Measurements from ENCODE around the gene SHB. TPM values are rescaled to one million over a fixed set of nuclear protein-coding genes. Genes with fewer than 3 reads are reported as not detected.

The SHB gene
- total and polyA plus RNA-seq, 8 donors: 3.5 to 37.7 (median 8.5) TPM

DNA sequence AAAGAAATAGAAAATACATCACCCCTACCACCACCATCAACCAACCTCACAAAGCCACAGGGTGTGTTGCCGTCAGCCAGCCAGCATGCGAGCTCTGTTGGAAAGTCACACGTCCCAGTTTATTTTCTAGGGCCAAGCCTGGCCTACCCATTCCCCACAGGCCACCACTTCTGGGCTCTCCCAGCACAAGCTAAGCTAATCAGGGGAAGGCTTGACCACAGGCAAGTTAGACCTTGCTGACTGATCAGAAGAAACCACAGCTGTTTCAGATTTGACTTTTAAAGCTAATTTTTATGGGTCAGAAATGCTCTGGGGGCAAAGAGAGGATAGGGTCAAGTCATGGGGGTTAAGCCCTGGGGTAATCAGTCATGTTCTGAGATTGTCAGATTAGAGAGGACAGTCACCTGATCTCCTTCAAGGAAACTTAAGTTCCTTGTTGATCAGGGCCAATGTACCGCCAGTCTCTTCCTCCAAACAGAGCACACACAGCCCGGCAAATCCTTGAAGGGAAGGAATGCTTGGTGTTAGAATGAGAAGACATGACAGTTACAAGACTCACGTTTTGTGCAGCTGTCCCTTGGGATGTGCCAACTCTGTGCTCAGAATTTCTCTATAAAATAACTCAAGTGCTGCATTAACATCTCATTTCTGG is 7.6 kb downstream of the SHB start:
- intact Hi-C loops (cut with DNase I; ENCODE audit: low total_unique reads): loop anchor here (10.0 kb wide), 1 partner anchor 47 kb away; no protein-coding TSS in a partner anchor
- no peak overlapping the region for H3K4me3 ChIP-seq
- TF ChIP-seq EP300 (IDR thresholded peaks at IDR 0.05) (no peak), POLR2AphosphoS5 (IDR thresholded peaks at IDR 0.05) (no peak), POLR2A (IDR thresholded peaks at IDR 0.05) (no peak)
- TF ChIP-seq, protein P1, sequence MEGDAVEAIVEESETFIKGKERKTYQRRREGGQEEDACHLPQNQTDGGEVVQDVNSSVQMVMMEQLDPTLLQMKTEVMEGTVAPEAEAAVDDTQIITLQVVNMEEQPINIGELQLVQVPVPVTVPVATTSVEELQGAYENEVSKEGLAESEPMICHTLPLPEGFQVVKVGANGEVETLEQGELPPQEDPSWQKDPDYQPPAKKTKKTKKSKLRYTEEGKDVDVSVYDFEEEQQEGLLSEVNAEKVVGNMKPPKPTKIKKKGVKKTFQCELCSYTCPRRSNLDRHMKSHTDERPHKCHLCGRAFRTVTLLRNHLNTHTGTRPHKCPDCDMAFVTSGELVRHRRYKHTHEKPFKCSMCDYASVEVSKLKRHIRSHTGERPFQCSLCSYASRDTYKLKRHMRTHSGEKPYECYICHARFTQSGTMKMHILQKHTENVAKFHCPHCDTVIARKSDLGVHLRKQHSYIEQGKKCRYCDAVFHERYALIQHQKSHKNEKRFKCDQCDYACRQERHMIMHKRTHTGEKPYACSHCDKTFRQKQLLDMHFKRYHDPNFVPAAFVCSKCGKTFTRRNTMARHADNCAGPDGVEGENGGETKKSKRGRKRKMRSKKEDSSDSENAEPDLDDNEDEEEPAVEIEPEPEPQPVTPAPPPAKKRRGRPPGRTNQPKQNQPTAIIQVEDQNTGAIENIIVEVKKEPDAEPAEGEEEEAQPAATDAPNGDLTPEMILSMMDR (IDR thresholded peaks at IDR 0.05): no peak
- H3K4me1 ChIP-seq: peaks cover 80 to 99% (median 91%) of the 10 kb centered on the region in 4 donors
- H3K27me3 ChIP-seq: no peaks in the 10 kb centered on the region
- no peaks in the 10 kb centered on the region for H3K9me3 ChIP-seq
- H3K36me3 ChIP-seq: no peaks in the 10 kb centered on the region
- WGBS, 5 donors: 39 to 58% (median 41%) methylated on average over 6 of the region's 6 CpGs
- DNase-seq: no peak
- H3K27ac ChIP-seq: peak overlapping the region; percentile 18 to 81 (median 69)

DNA sequence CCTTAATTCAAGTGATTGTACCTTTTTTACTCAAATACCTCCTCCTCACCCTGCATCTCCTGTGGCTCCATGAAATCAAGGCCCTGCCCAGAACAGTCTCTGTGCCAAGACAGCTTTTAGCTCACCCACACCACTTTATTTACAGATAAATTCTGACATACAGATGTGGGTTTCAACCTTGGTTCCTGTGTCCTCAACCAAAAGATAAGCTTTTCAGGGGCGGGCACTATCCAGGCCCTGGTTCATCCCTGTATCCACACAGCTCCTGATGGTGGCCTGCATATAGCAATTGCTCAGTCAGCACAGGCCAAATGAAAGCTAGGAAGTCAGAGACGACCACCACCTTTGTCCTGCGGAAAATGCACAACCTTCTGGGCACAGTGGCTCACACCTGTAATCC is 8.3 kb downstream of the SHB start:
- no peaks in the 10 kb centered on the region for H3K36me3 ChIP-seq
- H3K4me1 ChIP-seq: peaks cover 73 to 93% (median 83%) of the 10 kb centered on the region in 4 donors
- no peak for DNase-seq
- no peak overlapping the region for H3K4me3 ChIP-seq
- no peak for TF ChIP-seq POLR2AphosphoS5 (IDR thresholded peaks at IDR 0.05)
- TF ChIP-seq POLR2A (IDR thresholded peaks at IDR 0.05): no peak
- no peak for TF ChIP-seq EP300 (IDR thresholded peaks at IDR 0.05)
- TF ChIP-seq, protein P1 (IDR thresholded peaks at IDR 0.05): no peak
- 54 to 70% (median 59%) methylated on average over 3 of the region's 3 CpGs for WGBS, 5 donors
- H3K27ac ChIP-seq: peak overlapping the region in 3 of 5 donors; percentile 69 to 81 (median 70)
- no peaks in the 10 kb centered on the region for H3K27me3 ChIP-seq
- intact Hi-C loops (cut with DNase I; ENCODE audit: low total_unique reads): loop anchor here (10.0 kb wide), 1 partner anchor 46 kb away; no protein-coding TSS in a partner anchor
- no peaks in the 10 kb centered on the region for H3K9me3 ChIP-seq

DNA sequence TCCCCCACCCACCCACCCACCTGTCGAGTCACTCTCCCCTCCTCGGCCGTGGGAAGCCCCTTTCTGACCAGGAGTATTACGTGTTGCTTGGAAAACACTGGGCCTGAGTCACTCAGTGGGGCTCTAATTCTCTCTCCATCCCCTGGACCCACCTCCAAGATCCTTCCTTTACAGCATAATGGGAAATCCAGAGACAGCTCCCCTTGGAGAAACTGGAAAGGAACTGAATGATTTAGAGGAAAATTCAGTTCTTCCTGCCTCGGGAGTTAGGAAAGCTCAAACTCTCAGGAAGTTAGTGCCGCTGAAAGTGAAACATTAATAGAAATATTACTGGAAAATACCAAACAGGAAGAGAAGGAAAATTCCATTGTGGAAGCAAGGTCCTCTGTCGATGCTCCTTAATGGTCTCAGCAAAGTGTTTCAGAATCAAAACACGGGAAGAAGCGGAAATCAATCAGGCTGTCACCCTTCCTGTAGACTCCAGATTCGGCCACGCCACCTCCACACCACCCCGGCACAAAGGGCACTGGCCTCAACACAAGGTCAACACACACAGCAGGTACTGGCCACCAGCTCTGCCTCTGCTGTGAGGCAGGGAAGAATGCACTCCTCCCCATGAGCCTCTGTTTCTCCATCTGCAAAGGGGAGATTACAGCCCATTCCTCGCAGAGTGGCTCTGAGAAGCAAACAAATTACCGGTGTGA is 9.6 kb downstream of the SHB start:
- no peaks in the 10 kb centered on the region for H3K27me3 ChIP-seq
- intact Hi-C loops (cut with DNase I; ENCODE audit: low total_unique reads): no loop called here
- TF ChIP-seq, protein P1 (IDR thresholded peaks at IDR 0.05): no peak
- TF ChIP-seq POLR2AphosphoS5 (IDR thresholded peaks at IDR 0.05): peak in 1 of 3 donors; percentile 8
- no peak for TF ChIP-seq EP300 (IDR thresholded peaks at IDR 0.05)
- 49 to 72% (median 61%) methylated on average over 14 of the region's 14 CpGs for WGBS, 5 donors
- H3K9me3 ChIP-seq: no peaks in the 10 kb centered on the region
- DNase-seq: no peak
- no peak overlapping the region for H3K4me3 ChIP-seq
- H3K27ac ChIP-seq: peak overlapping the region; percentile 19 to 81 (median 69)
- no peaks in the 10 kb centered on the region for H3K36me3 ChIP-seq
- H3K4me1 ChIP-seq: peaks cover 60 to 93% (median 78%) of the 10 kb centered on the region in 4 donors

DNA sequence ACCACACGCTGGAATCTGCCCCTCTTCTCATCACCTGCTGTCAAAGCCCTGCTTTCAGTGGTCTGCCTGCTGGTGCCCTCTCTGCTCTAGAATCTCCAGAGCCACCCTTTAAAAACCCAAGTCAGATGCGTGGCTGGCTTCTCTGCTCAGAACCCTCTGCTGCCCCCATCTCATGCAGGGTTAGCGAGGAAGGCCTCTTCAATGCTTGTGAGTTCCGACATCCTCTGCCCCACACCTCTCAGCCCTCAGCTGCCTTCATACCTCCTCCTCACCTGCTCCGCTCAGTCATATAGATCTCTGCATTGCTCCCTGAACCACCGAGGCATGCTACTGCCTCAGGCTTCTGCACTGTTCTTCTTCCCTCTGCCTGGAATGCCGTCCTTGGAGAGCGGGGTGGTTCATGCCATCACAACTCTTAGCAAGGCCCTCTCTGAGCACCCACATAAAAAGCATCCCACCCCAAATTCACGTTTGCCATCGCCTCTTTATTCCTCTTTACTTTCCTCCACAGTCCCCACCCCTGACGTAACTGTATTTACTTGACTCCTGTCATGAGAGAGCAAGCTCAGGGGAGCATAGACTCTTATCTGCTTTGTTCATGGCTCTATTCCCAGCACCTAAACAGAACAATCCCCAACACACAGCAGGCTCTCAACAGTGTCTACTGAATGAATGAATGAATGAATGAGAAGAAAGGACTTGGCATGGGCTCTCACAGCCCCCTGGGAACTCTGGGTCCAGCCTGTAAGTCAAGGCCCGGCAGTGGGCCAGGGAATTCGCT is 10.4 kb downstream of the SHB start:
- intact Hi-C loops (cut with DNase I; ENCODE audit: low total_unique reads): no loop called here
- WGBS, 5 donors: 53 to 75% (median 64%) methylated on average over 13 of the region's 13 CpGs
- peak overlapping the region; percentile 6 to 81 (median 69) for H3K27ac ChIP-seq
- no peaks in the 10 kb centered on the region for H3K36me3 ChIP-seq
- H3K4me3 ChIP-seq: no peak overlapping the region
- H3K4me1 ChIP-seq: peaks cover 59 to 87% (median 73%) of the 10 kb centered on the region in 4 donors
- no peaks in the 10 kb centered on the region for H3K9me3 ChIP-seq
- DNase-seq: no peak
- H3K27me3 ChIP-seq: no peaks in the 10 kb centered on the region
- TF ChIP-seq POLR2AphosphoS5 (IDR thresholded peaks at IDR 0.05): peak in 1 of 3 donors; percentile 13
- TF ChIP-seq, protein P1 (IDR thresholded peaks at IDR 0.05): no peak
- no peak for TF ChIP-seq POLR2A (IDR thresholded peaks at IDR 0.05)
